H1 (cell line): ENCODE results near the gene FBXW8. TPM values are rescaled to one million over a fixed set of nuclear protein-coding genes. Genes with fewer than 3 reads are reported as not detected.

Experiments
- CTCF ChIA-PET: fragments of 300-600 bp; sonication (Branson Sonifier 250); formaldehyde crosslinking; loops from one replicate; lab custom pipeline; 2021; ENCODE audit not compliant: partially characterized antibody; lab: Charles Lee
- POLR2A ChIA-PET: fragments of 300-600 bp; sonication (Branson Sonifier 250); formaldehyde crosslinking; loops from one replicate; lab custom pipeline; 2021; ENCODE audit warnings: inconsistent platforms; ENCODE audit not compliant: partially characterized antibody; lab: Charles Lee
- DNase-seq, 2 experiments: peaks; one replicate each; pipeline versions ENCODE4 v3.0.0 to v3.0.0-alpha.2; 2010 to 2022; ENCODE audit warnings: low spot score in 2 of 2, low read depth in 1 of 2, mixed read lengths in 1 of 2
- FAIRE-seq: peaks from 2 replicates; lab custom pipeline; 2011; peaks lifted over from hg19 to GRCh38; lab: Jason Lieb, UNC
- H2AFZ ChIP-seq: 2 replicates; pipeline ENCODE4 v1.8.1; 2012; ENCODE audit warnings: low read length, inconsistent platforms
- H2AK5ac ChIP-seq: 2 replicates; pipeline ENCODE4 v1.6.1; 2013; ENCODE audit warnings: low read depth, low read length
- H2BK120ac ChIP-seq: replicated peaks from 2 replicates; pipeline ENCODE3; 2013; ENCODE audit warnings: low read depth, low read length, inconsistent platforms
- H2BK12ac ChIP-seq: 2 replicates; pipeline ENCODE4 v1.6.1; 2013; ENCODE audit warnings: low read depth, low read length
- H2BK15ac ChIP-seq: 2 replicates; pipeline ENCODE4 v1.6.1; 2013; ENCODE audit warnings: low read length
- H2BK20ac ChIP-seq: 2 replicates; pipeline ENCODE4 v1.6.1; 2013; ENCODE audit warnings: low read length
- H2BK5ac ChIP-seq: 2 replicates; pipeline ENCODE4 v1.6.1; 2013; ENCODE audit warnings: low read depth, low read length
- H3K14ac ChIP-seq: 2 replicates; pipeline ENCODE4 v1.6.1; 2013; ENCODE audit warnings: inconsistent platforms; ENCODE audit not compliant: insufficient read length
- H3K18ac ChIP-seq: 2 replicates; pipeline ENCODE4 v1.6.1; 2013; ENCODE audit warnings: low read length; ENCODE audit errors: extremely low read depth
- H3K23ac ChIP-seq: 2 replicates; pipeline ENCODE4 v1.6.1; 2013; ENCODE audit warnings: inconsistent platforms; ENCODE audit not compliant: insufficient read length
- H3K23me2 ChIP-seq: 2 replicates; pipeline ENCODE4 v1.6.1; 2013; ENCODE audit warnings: low read depth, low read length
- H3K27ac ChIP-seq: 2 replicates; pipeline ENCODE4 v1.6.1; 2011; ENCODE audit warnings: low read depth, low read length, inconsistent platforms
- H3K27me3 ChIP-seq, 4 experiments: replicated peaks in 1 of 4; 1 replicate in 1 of 4; 2 replicates in 3 of 4; pipeline versions ENCODE4 v1.6.1 to v1.8.1; 2011 to 2013; ENCODE audit warnings: low read length in 3 of 4, mild to moderate bottlenecking in 3 of 4, inconsistent platforms in 2 of 4, mixed read lengths in 2 of 4, moderate library complexity in 1 of 4; ENCODE audit not compliant: control insufficient read depth in 3 of 4, insufficient read depth in 3 of 4; ENCODE audit errors: extremely low read depth in 1 of 4
- H3K36me3 ChIP-seq, 4 experiments: 2 replicates each; pipeline versions ENCODE4 v1.6.1 to v1.8.1; 2011 to 2013; ENCODE audit warnings: mild to moderate bottlenecking in 4 of 4, low read length in 3 of 4, moderate library complexity in 2 of 4, control low read depth in 1 of 4, inconsistent platforms in 1 of 4; ENCODE audit not compliant: insufficient read depth in 4 of 4, control insufficient read depth in 2 of 4
- H3K4ac ChIP-seq: replicated peaks from 2 replicates; pipeline ENCODE3; 2013; ENCODE audit warnings: low read length, low read depth, mixed read lengths, inconsistent platforms; ENCODE audit not compliant: insufficient read length
- H3K4me1 ChIP-seq, 4 experiments: replicated peaks in 1 of 4; 1 replicate in 1 of 4; 2 replicates in 3 of 4; pipeline versions ENCODE4 v1.6.1 to v1.8.1; 2011 to 2013; ENCODE audit warnings: low read length in 3 of 4, inconsistent platforms in 2 of 4, mixed read lengths in 1 of 4; ENCODE audit not compliant: insufficient read depth in 4 of 4, control insufficient read depth in 3 of 4
- H3K4me2 ChIP-seq, 2 experiments: 2 replicates each; pipeline versions ENCODE4 v1.6.1 to v1.8.1; 2011 to 2013; ENCODE audit warnings: low read depth in 2 of 2, low read length in 2 of 2, control low read depth in 1 of 2, inconsistent platforms in 1 of 2, mild to moderate bottlenecking in 1 of 2; ENCODE audit not compliant: insufficient read depth in 1 of 2
- H3K4me3 ChIP-seq, 4 experiments: fragments of 200-600, 300-600 bp in 1 of 4; sonication (generic), shearing (Covaris generic), sonication (Bioruptor Twin) in 1 of 4; 2 replicates each; pipeline versions ENCODE4 v1.5.1 to v1.8.1; 2011 to 2016; ENCODE audit warnings: low read length in 4 of 4, low read depth in 3 of 4, control low read depth in 2 of 4, inconsistent platforms in 2 of 4, mild to moderate bottlenecking in 2 of 4, mixed read lengths in 1 of 4, moderate library complexity in 1 of 4; ENCODE audit not compliant: insufficient read depth in 2 of 4; ENCODE audit errors: extremely low read depth in 1 of 4
- H3K56ac ChIP-seq: replicated peaks from 2 replicates; pipeline ENCODE3; 2013; ENCODE audit warnings: low read depth, mild to moderate bottlenecking, mixed read lengths, low read length, inconsistent platforms; ENCODE audit not compliant: insufficient read length
- H3K79me1 ChIP-seq: 2 replicates; pipeline ENCODE4 v1.6.1; 2013; ENCODE audit warnings: low read depth, low read length, control low read depth
- H3K79me2 ChIP-seq, 2 experiments: 2 replicates each; pipeline versions ENCODE4 v1.6.1 to v1.8.1; 2012 to 2013; ENCODE audit warnings: low read length in 2 of 2, mild to moderate bottlenecking in 2 of 2, inconsistent platforms in 1 of 2; ENCODE audit not compliant: insufficient read depth in 2 of 2, control insufficient read depth in 1 of 2
- H3K9ac ChIP-seq, 4 experiments: replicated peaks in 1 of 4; 1 replicate in 1 of 4; 2 replicates in 3 of 4; pipeline versions ENCODE4 v1.6.1 to v1.8.1; 2011 to 2013; ENCODE audit warnings: low read depth in 3 of 4, low read length in 3 of 4, control low read depth in 2 of 4, mild to moderate bottlenecking in 2 of 4, moderate library complexity in 2 of 4, inconsistent platforms in 1 of 4; ENCODE audit errors: extremely low read depth in 1 of 4
- H3K9me3 ChIP-seq, 2 experiments: 2 replicates each; pipeline versions ENCODE4 v1.6.1 to v1.8.1; 2012 to 2013; ENCODE audit warnings: mild to moderate bottlenecking in 2 of 2, moderate library complexity in 2 of 2, control low read depth in 1 of 2, inconsistent platforms in 1 of 2, low read depth in 1 of 2, low read length in 1 of 2, mixed read lengths in 1 of 2; ENCODE audit not compliant: insufficient read depth in 2 of 2
- H4K20me1 ChIP-seq, 2 experiments: replicated peaks in 1 of 2; 2 replicates each; pipeline versions ENCODE3 to v1.8.1; 2011 to 2013; ENCODE audit warnings: inconsistent platforms in 2 of 2, low read length in 2 of 2, mild to moderate bottlenecking in 1 of 2; ENCODE audit not compliant: insufficient read depth in 2 of 2, control insufficient read depth in 1 of 2
- H4K5ac ChIP-seq: 2 replicates; pipeline ENCODE4 v1.6.1; 2013; ENCODE audit warnings: low read length, low read depth, mixed read lengths, inconsistent platforms; ENCODE audit not compliant: insufficient read length
- H4K8ac ChIP-seq: 2 replicates; pipeline ENCODE4 v1.8.0; 2013; ENCODE audit warnings: mild to moderate bottlenecking, moderate library complexity, low read length, inconsistent platforms; ENCODE audit not compliant: insufficient read depth; ENCODE audit errors: extremely low read depth
- H4K91ac ChIP-seq: replicated peaks from 2 replicates; pipeline ENCODE3; 2013; ENCODE audit warnings: low read length, mixed read lengths, inconsistent platforms; ENCODE audit not compliant: insufficient read length
- BCL11A ChIP-seq, 2 experiments: IDR thresholded peaks; one replicate each; pipeline ENCODE4 v1.6.1; 2011; ENCODE audit warnings: low read depth in 2 of 2, low read length in 2 of 2, mild to moderate bottlenecking in 2 of 2
- KDM1A ChIP-seq: fragments of 200-600, 300-600 bp; sonication (generic); IDR thresholded peaks from 2 replicates; pipeline ENCODE4 v1.7.1; 2016; ENCODE audit warnings: mild to moderate bottlenecking, low read length, borderline replicate concordance
- TAF7 ChIP-seq: optimal IDR thresholded peaks from 2 replicates; pipeline ENCODE3; 2011; ENCODE audit warnings: low read depth, mild to moderate bottlenecking, inconsistent platforms, low read length, moderate library complexity, borderline replicate concordance
- WGBS, 2 experiments: shearing (Covaris generic) in 1 of 2; methylation state at CpG; one replicate each; pipeline versions ENCODE4 v1.1.6 to v1.1.7; 2013 to 2015; ENCODE audit warnings: low lambda C conversion rate in 2 of 2, mixed read lengths in 2 of 2, inconsistent platforms in 1 of 2, low coverage in 1 of 2, missing lambda C conversion rate in 1 of 2; ENCODE audit not compliant: insufficient replicate concordance in 2 of 2, insufficient coverage in 1 of 2, insufficient read length in 1 of 2; ENCODE audit errors: extremely low coverage in 1 of 2, missing lambda C conversion rate in 1 of 2; 5-methylcytosine and 5-hydroxymethylcytosine counted together
- polyA plus RNA-seq, 7 experiments: library from polyadenylated mRNA; depleted of rRNA in 3 of 7; stranded (reverse) in 5 of 7; unstranded in 2 of 7; fragments of >200 nt in 5 of 7; fragments of 200-250 nt in 2 of 7; gene quantifications; 1 replicate in 5 of 7; 2 replicates in 1 of 7; 4 replicates in 1 of 7; pipeline versions ENCODE4 v1.2.1 to v1.2.3, GENCODE V29; 2011 to 2013; ENCODE audit warnings: missing spikeins in 2 of 7, mixed read lengths in 2 of 7
- total RNA-seq: library from RNA; stranded (reverse); fragmentation: NEBNext Ultra II Directional; extraction: Animal tissue kit (Norgen Biotek cat#: 25700); gene quantifications from 2 replicates; pipeline ENCODE4 v1.2.1, GENCODE V29; 2021

FBXW8 gene
- total and polyA plus RNA-seq, 2 of the 8 experiments (the other 6 are each of a cell fraction or from before 2014, with no cell fraction given), result 15.8 to 16.0 TPM

DNA sequence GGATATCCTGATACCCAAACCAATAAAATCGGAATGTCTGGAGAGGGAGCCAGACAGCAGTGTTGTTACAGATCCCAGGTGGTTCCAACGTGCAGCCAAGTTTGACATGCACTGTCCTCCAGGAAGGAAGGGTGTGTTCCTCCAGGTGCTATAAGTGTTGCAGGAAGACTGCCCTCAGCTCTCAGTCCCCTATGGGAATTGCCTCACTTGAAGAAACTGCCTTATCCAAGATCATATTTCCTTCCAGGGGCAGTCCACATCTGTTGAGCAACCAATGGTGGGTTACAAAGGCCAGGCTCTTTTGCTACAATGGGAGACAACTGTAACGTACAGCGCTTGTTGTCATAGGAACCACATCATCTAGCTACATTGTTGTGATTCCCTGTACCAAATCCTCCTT, 13.3 kb upstream of the FBXW8 start:
- Histone ChIP-seq H3K56ac (no peak overlapping the region), H3K79me2 (no peaks in the 10 kb centered on the region), H3K4me3 (no peak overlapping the region), H3K18ac (no peak overlapping the region), H2BK20ac (no peak overlapping the region), H3K14ac (no peak overlapping the region), H3K4ac (no peak overlapping the region), H2AK5ac (no peak overlapping the region), H2BK5ac (no peak overlapping the region), H2BK12ac (no peak overlapping the region), H3K4me2 (no peak overlapping the region), H2BK120ac (no peak overlapping the region), H3K23me2 (no peaks in the 10 kb centered on the region), H3K79me1 (no peaks in the 10 kb centered on the region), H3K9ac (no peak overlapping the region), H4K91ac (no peak overlapping the region), H4K8ac (no peak overlapping the region), H4K5ac (no peak overlapping the region), H2BK15ac (no peak overlapping the region), H3K23ac (no peak overlapping the region), H3K27me3 (no peaks in the 10 kb centered on the region), H3K4me1 (no peaks in the 10 kb centered on the region), H4K20me1 (no peaks in the 10 kb centered on the region), H3K27ac (no peak overlapping the region), H2AFZ (no peak overlapping the region), H3K36me3 (no peaks in the 10 kb centered on the region), H3K9me3 (no peaks in the 10 kb centered on the region)
- CTCF ChIA-PET, result interaction anchor here (0.6 to 3.4 kb wide), 9 partner anchors 10 to 352 kb away, joined by 3 to 10 read pairs (median 3); no protein-coding TSS in a partner anchor
- POLR2A ChIA-PET, result interaction anchor here (0.7 to 2.1 kb wide), 2 partner anchors 11 to 14 kb away, joined by 5 read pairs; no protein-coding TSS in a partner anchor
- FAIRE-seq (no peak), DNase-seq (no peak)
- TF ChIP-seq KDM1A (0 out of 2 replicates have a peak, but pooled peaks have one; percentile 24), BCL11A (IDR thresholded peaks at IDR 0.05; ENCODE audit: low read depth in 2 of 2, low read length in 2 of 2) (no peak), TAF7 (no peak)
- 91% methylated on average over 4 of the region's 4 CpGs; no CpG with 5 or more reads in 1 of the 2 experiments for WGBS, 2 experiments
